Panc1 (cell line): ENCODE data around the gene GUCD1.

Experiments
- POLR2AphosphoS5 ChIP-seq: IDR thresholded peaks from 2 replicates; pipeline ENCODE4 v1.6.1; 2012; ENCODE audit warnings: mild to moderate bottlenecking, low read depth, low read length, moderate library complexity
- SIN3A ChIP-seq: IDR thresholded peaks from 2 replicates; pipeline ENCODE4 v1.6.1; 2012; ENCODE audit warnings: low read depth, mild to moderate bottlenecking, low read length, moderate library complexity, borderline replicate concordance; ENCODE audit not compliant: insufficient read depth
- TCF7L2 ChIP-seq: IDR thresholded peaks from 2 replicates; pipeline ENCODE4 v1.6.1; 2011; ENCODE audit warnings: mild to moderate bottlenecking, low read depth, low read length, inconsistent platforms
- TF ChIP-seq, protein P1 (sequence below): fragments of 450-650 bp; IDR thresholded peaks from 2 replicates; pipeline ENCODE4 v1.5.1; 2017; ENCODE audit warnings: mild to moderate bottlenecking

DNA sequence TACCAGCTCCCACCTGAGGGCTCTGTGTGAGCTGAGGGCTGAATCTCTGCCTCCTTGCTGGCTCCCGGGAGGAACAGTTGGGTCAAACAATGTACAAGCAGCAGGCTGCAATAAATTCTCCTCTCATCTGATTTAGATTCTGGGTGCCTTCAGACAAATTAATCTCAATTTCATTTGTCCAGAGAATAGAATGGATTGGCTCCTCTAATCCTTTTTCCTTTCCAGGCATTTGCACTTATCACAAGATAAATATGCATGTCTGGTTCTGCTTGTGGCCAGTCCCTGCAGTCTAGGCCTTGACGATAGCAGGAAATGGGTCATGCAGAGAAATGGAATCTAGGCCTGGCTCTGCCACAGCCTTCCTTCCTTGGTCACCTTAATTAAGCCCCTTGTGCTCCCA lies 31.1 kb downstream of the GUCD1 start:
- TF ChIP-seq, protein P1, sequence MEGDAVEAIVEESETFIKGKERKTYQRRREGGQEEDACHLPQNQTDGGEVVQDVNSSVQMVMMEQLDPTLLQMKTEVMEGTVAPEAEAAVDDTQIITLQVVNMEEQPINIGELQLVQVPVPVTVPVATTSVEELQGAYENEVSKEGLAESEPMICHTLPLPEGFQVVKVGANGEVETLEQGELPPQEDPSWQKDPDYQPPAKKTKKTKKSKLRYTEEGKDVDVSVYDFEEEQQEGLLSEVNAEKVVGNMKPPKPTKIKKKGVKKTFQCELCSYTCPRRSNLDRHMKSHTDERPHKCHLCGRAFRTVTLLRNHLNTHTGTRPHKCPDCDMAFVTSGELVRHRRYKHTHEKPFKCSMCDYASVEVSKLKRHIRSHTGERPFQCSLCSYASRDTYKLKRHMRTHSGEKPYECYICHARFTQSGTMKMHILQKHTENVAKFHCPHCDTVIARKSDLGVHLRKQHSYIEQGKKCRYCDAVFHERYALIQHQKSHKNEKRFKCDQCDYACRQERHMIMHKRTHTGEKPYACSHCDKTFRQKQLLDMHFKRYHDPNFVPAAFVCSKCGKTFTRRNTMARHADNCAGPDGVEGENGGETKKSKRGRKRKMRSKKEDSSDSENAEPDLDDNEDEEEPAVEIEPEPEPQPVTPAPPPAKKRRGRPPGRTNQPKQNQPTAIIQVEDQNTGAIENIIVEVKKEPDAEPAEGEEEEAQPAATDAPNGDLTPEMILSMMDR: no peak
- TF ChIP-seq POLR2AphosphoS5 (no peak), TCF7L2 (no peak), SIN3A (no peak)
